HG03354 (cell line): Measurements from ENCODE around the gene SUMO2.
A peak's percentile ranks its signal among the peaks of the same experiment; 100 is the strongest.
"Not testable (repeated sequence)": the region's sequence is repeated elsewhere in the genome, so short reads cannot be mapped to it uniquely, and the experiment has no call there.

Experiments used
- ATAC-seq: cut with Tn5 transposase; IDR thresholded peaks from one replicate; pipeline ENCODE4 v1.9.1; 2021; ENCODE audit warnings: mild to moderate bottlenecking; ENCODE audit not compliant: unreplicated experiment, poor library complexity, severe bottlenecking

The SUMO2 gene

DNA sequence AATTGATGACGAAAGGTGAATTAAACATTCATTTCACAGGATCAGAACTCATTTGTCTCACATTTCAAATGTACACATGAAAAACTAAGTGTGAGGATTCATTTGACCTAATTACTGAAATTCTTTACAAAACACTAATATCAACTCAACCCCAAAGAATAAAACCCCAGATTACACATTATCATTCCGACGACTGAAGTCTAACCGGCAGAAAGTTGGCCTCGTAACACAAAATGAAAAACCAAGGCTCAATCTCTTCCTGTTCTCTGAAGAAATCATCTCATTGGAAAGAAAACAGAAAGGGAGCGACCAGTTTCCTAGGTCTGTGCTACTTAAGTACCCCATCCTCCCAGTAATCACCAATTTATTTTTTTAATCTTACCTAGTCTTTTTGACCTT, 30.2 kb downstream of the SUMO2 start:
- ATAC-seq: no peak

DNA sequence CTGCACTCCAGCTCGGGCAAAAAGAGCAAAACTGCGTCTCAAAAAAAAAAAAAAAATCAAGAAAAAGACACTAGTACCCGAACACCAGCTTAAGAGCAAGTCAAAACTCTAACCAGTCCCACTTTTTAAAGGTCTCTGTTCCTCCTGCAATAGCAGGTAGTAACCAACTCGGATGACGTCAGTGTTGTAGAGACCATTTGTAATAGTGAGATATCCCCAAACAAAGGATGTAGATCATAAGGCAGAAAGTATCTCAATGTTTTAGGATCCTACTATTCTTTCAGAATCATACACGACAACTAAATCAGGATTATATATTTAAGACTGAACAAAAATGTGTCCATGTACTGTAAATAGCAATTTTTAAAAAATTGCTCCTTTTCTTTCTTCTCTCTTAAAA, 30.8 kb downstream of the SUMO2 start:
- no peak for ATAC-seq

DNA sequence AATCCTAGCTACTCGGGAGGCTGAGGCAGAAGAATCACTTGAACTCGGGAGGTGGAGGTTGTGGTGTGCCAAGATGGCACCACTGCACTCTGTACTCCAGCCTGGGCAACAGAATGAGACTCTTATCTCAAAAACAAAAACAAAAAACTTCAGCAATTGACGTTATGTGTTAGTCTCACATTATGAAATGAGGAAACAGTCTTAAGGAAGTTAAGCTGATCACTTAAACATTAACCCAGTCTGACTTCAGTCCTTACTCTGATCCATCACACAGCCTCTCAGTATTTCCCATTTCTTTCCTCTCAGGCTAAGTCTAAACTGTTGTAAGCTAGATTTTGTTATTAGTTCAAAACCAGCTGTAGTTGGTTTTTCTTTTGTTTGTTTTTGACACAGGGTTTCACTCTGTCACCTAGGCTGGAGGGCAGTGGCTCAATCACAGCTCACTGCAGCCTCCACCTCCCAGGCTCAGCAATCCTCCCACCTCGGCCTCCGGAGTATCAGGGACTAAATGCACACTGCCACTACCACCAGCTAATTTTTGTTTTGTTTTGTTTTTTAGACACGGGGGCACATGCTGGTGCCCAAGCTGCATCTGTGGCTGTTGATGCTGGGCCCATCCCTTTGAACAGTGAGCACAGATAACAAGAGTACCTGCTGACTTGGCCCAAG, 34.7 kb downstream of the SUMO2 start:
- ATAC-seq: no peak

DNA sequence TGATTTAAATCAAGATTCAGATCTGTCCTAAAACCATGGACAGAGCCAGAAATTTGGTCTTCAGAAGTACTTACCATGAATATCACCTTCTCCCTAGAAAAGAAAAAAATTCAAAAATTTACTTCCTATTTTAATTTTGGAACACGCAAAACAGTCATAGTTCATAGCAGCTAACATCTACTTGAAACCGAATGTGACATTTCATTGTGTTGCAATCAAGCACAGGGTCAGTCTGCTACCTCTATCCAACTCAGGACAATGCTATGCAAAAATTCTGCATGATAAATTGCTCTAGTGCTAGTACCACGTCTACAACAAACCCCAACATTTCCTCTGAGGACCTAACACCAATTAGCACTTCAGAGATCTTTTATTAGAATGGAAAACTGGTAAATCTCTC, 36.2 kb downstream of the SUMO2 start:
- no peak for ATAC-seq

DNA sequence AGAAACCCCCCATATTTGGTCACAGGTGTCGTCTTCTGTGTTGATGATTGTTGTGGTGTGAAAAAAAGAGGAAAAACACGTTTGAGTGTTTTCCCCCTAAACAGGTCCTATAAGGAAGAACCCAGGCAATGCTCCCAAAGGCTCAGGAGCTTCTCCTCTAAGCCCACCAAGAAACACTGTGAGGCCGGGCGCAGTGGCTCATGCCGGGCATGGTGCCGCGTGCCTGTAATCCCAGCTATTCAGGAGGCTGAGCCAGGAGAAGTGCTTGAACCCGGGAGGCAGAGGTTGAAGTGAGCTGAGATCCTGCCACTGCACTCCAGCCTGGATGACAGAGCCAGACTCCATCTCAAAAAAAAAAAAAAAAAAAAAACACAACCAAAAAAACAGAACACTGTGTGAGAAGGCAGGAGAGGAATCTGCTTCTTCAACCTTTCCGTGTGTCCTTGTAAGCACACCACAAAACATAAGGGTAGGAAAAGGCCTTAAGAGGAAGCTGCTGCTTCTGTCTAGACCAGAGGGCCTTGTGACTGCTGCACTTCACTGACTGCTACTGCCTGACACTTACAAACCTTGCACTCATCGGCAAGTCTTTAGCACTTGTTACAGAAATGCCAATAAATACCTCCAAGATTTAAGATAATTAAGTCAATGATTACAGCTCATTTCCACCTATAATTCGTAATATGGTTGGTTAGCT, 37.8 kb downstream of the SUMO2 start:
- ATAC-seq: no peak

DNA sequence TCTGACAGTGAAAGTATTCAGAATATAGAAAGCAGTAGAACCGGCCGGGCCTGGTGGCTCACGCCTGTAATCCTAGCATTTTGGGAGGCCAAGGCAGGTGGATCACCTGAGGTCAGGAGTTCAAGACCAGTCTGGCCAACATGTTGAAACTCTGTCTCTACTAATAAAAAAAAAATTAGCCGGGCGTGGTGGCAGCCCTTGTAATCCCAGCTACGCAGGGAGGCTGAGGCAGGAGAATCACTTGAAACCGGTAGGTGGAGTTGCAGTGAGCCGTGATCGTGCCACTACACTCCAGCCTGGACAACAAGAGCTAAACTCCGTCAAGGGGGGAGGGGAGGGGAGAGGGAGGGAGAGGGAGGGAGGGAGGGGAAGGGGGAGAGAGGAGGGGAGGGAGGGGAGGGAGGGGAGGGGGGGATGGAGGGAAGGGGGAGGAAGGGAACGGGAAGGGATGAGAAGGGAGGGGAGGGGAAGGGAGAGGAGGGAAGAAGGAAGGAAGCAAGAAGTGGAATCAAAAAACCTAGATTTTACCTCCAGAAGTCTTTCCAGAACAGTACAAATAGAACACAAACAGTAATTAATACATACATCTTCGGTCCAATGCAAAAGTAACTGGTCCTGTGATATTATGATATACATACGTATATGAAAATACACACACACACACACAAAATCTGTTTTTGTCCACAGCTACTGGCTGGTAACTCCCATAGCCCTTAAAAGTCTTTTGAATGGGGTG, 40.4 kb downstream of the SUMO2 start:
- ATAC-seq: no peak

DNA sequence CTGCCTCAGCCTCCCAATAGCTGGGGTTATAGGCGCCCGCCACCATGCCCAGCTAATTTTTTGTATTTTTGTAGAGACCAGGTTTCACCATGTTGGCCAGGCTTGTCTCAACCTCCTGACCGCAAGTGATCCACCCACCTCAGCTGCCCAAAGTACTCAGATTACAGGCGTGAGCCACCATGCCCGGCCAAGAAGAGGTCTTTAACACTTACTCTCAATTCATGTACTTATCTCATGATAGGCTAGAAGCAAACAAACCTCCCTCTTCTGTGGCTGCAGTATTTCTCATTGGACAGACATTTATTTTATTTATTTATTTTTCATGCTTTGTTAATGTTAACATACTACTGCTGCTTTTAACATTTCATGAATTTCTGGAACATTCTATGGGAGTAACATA, 44.2 kb downstream of the SUMO2 start:
- ATAC-seq: no peak

DNA sequence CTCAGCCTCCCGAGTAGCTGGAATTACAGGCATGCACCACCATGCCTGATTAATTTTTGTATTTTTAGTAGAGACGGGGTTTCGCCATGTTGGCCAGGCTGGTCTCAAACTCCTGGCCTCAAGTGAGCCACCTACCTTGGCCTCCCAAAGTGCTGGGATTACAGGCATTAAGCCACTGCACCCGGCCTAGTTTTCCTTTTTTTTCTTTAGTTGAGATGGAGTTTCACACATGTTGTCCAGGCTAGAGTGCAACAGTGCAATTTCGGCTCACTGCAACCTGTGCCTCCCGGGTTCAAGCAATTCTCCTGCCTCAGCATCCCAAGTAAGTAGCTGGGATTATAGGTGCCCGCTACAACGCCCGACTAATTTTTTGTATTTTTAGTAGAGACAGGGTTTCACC, 45.0 kb downstream of the SUMO2 start:
- ATAC-seq: not testable (repeated sequence)

DNA sequence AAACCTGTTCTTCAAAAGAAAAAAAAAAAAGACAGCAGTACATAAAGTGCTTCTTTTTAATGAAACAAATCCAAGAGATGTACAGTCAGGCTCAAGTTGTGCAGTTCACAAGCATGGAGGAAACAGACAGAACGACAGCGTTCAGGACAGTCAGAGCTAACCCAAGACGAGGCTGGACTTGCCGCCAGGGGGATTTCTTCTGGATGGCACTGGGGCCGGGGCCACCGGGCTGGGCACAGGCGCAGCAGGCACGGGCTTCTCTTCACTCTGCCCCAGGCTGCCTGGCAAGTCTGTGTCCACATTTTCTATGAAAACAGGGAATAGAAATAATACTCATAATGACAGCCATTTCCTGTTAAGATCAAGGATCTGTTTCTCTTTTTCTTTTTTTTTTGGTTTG, 46.8 kb downstream of the SUMO2 start:
- ATAC-seq: no peak

DNA sequence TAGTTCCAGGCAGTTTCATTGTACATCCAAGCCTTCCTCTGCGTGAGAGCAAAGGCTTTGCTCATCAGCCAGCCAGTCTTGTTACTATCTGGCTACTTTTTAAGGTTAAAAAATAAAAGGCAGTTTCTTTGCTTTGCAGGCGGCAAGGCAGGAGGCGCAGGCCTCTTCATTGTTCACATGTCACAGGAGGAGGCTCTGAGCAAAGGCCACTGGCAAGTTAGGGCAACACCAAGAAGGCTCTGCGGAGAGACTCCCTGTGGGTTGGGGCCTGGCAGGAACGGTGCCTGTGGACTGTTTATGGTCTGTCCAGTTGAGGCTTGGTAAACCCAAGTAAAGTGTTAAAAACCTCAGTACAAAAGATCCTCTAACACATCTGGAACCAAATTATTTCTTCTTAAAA, 47.3 kb downstream of the SUMO2 start:
- ATAC-seq: no peak

DNA sequence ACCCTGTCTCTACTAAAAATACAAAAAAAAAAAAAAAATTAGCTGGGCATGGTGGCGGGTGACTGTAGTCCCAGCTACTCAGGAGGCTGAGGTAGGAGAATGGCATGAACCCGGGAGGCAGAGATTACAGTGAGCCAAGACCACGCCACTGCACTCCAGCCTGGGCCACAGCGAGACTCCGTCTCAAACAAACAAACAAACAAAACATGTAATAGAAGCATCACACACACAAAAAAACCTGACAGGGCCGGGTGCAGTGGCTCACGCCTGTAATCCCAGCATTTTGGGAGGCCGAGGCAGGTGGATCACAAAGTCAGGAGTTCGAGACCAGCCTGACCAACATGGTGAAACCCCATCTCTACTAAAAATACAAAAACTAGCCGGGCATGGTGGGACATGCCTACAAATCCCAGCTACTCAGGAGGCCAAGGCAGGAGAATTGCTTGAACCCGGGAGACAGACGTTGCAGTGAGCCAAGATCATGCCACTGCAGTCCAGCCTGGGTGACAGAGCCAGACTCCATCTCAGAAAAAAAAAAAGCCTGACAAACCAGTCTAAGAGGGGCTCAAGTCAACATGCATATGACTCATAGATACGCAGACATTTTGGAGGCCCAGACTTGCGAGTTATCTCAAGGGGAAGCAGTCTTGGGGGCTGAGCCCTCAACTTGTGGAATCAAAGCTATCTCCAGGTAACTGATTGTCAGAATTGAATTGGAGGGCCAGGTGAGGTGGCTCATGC, 49.0 kb downstream of the SUMO2 start:
- not testable (repeated sequence) for ATAC-seq

DNA sequence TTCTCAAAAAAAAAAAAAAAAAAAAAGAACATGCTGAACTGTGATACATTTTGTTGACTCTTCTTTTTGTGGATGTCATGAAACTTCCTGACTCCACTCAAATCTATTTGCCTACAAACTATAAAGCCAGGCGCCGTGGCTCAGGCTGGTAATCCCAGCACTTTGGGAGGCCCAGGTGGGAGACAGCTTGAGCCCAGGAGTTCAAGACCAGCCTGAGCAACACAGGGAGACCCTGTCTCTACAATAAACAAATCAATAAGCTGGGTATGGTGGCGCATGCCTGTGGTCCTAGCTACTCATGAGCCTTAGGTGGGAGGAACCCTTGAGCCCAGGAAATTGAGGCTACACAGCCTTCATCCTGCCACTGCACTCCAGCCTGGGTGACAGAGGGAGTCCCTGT, 49.8 kb downstream of the SUMO2 start:
- no peak for ATAC-seq

DNA sequence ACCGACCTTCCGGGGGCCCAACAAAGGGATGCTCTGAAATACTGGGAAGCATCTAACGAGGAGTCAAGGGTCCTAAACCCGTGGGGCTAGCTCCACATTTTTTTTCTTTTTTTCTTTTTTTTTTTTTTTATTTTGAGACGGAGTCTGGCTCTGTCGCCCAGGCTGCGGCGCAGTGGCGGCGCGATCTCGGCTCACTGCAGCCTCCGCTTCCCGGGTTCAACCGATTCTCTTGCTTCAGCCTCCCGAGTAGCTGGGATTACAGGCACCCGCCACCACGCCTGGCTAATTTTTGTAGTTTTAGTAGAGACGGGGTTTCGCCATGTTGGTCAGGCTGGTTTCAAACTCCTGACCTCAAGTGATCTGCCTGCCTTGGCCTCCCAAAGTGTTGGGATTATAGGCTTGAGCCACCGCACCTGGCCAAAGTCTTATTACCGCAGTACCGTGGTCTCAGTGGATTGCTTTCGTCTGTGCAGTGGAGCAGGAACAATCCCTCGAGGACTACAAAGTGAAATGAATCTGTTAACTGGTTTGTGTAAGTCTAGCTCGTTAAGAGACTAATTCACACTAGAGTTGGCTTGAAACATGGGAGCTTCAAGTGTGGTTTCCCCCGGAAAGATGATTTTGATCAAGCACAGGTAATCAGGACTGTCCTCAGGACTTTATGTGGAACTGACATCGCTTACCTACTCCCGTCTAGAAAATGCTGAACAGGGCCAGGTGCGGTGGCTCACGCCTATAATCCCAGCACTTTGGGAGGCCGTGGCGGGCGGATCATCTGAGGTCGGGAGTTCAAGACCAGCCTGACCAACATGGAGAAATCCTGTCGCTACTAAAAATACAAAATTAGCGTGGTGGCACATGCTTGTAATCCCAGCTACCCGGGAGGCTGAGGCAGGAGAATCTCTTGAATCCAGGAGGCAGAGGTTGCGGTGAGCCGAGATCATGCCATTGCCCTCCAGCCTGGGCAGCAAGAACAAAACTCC, 50.5 kb downstream of the SUMO2 start:
- not testable (repeated sequence) for ATAC-seq

DNA sequence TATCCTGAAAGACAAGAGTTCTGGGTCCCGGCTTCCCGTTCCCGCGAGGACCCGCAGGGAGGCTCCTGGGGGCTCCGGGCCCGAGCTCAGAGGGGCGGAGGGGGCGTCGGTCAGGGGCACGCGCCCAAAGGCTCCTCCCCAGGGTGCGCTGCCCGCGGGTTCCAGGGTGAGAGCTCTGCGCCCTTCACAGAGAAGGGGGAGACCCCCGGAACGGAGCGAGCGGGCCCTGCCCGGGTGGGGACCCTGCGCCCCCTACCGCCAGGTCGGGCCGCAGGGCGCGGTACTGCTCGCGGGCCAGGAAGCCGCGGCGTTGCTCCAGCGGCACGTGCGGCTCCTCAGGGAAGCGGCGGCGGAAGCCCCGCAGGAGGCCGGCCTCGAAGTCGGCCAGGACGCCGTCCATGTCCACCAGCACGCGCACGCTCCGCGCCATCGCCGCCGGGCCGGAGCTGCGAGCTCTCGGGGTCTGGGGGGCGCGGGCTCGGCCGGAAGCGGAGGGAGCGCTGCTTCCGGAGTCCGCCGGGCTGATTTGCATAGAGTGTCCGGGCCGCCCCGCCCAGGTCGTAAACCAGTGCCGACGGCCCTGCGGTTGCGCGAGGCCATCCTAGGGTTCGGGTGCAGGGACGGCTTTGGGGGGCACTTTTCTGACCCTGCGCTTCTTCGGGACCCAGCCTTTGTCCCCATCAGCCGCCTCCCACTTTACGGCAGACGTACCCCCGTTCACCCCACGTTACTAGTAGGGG, 51.3 kb downstream of the SUMO2 start, which contains the start of gene NT5C:
Gene NT5C, minus strand, starts transcription at position 465 of the 740 bp plus-strand sequence. Its CDS starts 35 bp downstream, at position 430.
- peak; percentile 87 for ATAC-seq

DNA sequence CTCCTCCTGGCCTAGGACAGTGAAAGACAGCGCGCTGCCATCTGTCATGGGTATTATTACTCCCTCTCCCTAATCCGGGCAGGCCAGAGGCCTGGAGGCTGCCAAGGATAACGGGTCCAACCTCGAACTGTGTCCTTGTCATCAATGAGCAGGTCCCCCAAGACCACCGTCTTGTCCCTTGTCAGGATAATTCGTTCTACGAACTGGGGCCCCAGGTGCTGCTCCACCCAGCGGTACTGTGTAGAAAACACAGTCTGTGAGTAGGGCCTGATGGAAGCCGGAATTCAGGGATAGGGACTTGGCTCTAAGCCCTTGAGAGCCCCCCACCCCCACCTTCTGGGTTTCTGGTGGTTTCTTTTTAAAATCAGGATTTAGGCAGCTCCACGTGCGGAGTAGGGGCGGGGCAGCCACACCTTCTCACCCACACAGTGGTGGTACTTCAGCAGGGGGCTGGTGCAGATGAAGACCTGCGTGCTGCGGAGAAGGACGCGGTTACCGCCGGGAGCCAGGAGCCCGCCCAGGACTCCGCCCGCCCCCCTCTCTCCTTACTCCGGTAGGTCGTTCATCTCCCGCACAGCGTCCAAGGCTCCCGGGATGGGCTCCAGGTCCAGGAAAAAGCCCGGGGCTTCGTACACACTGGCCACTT, 52.0 kb downstream of the SUMO2 start:
- ATAC-seq: peak; percentile 23

DNA sequence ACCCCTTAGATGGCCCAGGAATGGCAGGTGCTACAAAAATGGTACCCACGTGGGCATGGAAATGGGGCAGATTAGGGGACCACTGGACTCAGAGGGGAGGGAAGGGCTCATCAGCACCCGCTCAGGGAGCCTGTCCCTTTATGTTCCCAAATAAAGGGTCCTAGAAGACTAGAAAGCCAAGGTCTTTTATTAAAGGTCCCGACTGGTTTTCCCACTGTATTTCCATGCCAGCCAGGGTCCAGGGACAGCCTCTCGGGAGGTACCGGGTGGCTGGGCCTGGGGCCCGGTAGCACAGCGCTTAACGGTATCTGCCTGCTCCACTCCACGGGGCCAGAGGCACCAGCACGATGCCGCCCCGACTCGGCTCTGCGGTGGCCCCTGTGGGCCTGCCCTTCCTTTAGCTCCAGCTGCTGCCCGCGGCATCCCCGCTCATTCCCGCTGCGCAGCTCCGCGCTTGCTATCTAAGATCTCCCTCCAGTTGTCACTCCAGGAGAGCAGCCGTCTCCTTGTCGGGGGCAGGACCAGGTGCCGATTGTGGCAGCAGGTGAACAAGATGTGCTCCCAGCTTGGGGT, 52.6 kb downstream of the SUMO2 start:
- no peak for ATAC-seq

DNA sequence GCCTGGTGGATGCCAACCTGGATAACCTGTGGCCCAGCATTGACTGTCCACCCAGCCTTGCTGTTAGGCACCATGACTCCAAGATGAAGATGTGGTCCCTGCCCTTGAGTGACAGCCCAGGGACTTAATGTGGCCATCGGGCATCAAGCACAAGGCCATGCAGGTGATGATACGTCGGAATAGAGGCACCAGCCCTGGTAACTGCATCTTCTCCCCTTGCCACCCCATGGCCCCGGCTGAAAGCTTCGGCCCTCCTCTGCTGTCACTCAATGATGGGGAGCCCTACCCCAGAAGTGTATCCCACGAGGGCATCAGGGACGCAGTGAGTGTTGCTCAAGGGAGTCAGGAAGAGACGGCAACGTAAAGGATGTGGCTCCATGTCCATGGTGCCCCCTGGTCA, 53.2 kb downstream of the SUMO2 start:
- no peak for ATAC-seq
